ENCODE data around the gene RSL1D1. TPM values are rescaled to one million over a fixed set of nuclear protein-coding genes. Genes with fewer than 3 reads are reported as not detected.

RSL1D1 gene
- total RNA-seq, 2 experiments from 2014 or later, result 224 to 237 TPM

- Mint-ChIP-seq H3K27me3 (no peaks in the 10 kb centered on the region), H3K4me3 (peak overlapping the region; percentile 97), H3K36me3 (ENCODE audit: low read depth) (peaks cover 37% of the 10 kb centered on the region), H3K27ac (peak overlapping the region; percentile 100), H3K4me1 (ENCODE audit: low read depth) (peaks cover 64% of the 10 kb centered on the region), H3K9me3 (no peaks in the 10 kb centered on the region)
- H3K4me3 ChIP-seq (ENCODE audit: low read length), result no peak overlapping the region
- intact Hi-C loops (cut with DNase I, micrococcal nuclease), result loop anchor here (1.0 to 5.0 kb wide), 4 partner anchors 32 to 857 kb away; partner anchors contain the start of genes CLEC16A (in 1 of the 2), DEXI (in 1 of the 2), GSPT1 (in 1 of the 2) and SNN (in 1 of the 2)
- POLR2A ChIA-PET, result interaction anchor here (2.3 to 6.2 kb wide), 3 partner anchors 51 to 117 kb away, joined by 13 to 168 read pairs (median 32); partner anchors contain the start of genes GSPT1, RSL1D1 and TXNDC11
- no peaks in the 10 kb centered on the region for H3K27me3 ChIP-seq (ENCODE audit: control insufficient read depth in 1 of 2, insufficient read depth in 2 of 2, low read length in 2 of 2)
- DNase-seq (no peak), ATAC-seq (ENCODE audit: poor library complexity) (no peak)
- H3K9me3 ChIP-seq (ENCODE audit: control insufficient read depth in 1 of 2, insufficient read depth in 1 of 2, low read length in 2 of 2), result no peaks in the 10 kb centered on the region
- peak overlapping the region; percentile 93 to 94 for H3K27ac ChIP-seq (ENCODE audit: low read depth in 1 of 2, low read length in 2 of 2)
- TF ChIP-seq CTCF (IDR thresholded peaks at IDR 0.05), result no peak
- CTCF ChIA-PET, result interaction anchor here (3.8 kb wide), 1 partner anchor 17 kb away, joined by 37 read pairs; no protein-coding TSS in a partner anchor
- H3K4me1 ChIP-seq (ENCODE audit: insufficient read depth, low read length), result peaks cover 52% of the 10 kb centered on the region
- no peaks in the 10 kb centered on the region for H3K36me3 ChIP-seq (ENCODE audit: insufficient read depth, low read length)
Observed at GRCh38 chr16:11799017-11799381, 52.3 kb downstream of the RSL1D1 start.

- TF ChIP-seq CTCF (IDR thresholded peaks at IDR 0.05), result no peak
- Histone ChIP-seq H3K27me3 (ENCODE audit: control insufficient read depth in 1 of 2, insufficient read depth in 2 of 2, low read length in 2 of 2) (no peaks in the 10 kb centered on the region), H3K9me3 (ENCODE audit: control insufficient read depth in 1 of 2, insufficient read depth in 1 of 2, low read length in 2 of 2) (no peaks in the 10 kb centered on the region), H3K4me3 (ENCODE audit: low read length) (peak overlapping the region; percentile 91), H3K4me1 (ENCODE audit: insufficient read depth, low read length) (peaks cover 63% of the 10 kb centered on the region), H3K27ac (ENCODE audit: low read depth in 1 of 2, low read length in 2 of 2) (peak overlapping the region; percentile 93 to 94), H3K36me3 (ENCODE audit: insufficient read depth, low read length) (no peaks in the 10 kb centered on the region)
- H3K4me3 Mint-ChIP-seq, result peak overlapping the region; percentile 97
- ChIA-PET CTCF (interaction anchor here (1.1 to 3.8 kb wide), 12 partner anchors 12 to 266 kb away, joined by 3 to 37 read pairs (median 6); partner anchors contain the start of gene TXNDC11), POLR2A (interaction anchor here (0.7 to 6.2 kb wide), 18 partner anchors 9 to 856 kb away, joined by 3 to 168 read pairs (median 6); partner anchors contain the start of genes DEXI, GSPT1, RSL1D1 and TXNDC11)
- peak overlapping the region; percentile 100 for H3K27ac Mint-ChIP-seq
- peak in 3 of 14 experiments; percentile 22 to 48 (median 36) for DNase-seq
- no peak for ATAC-seq (ENCODE audit: poor library complexity)
- H3K27me3 Mint-ChIP-seq, result no peaks in the 10 kb centered on the region
- H3K9me3 Mint-ChIP-seq, result no peaks in the 10 kb centered on the region
- peaks cover 74% of the 10 kb centered on the region for H3K4me1 Mint-ChIP-seq (ENCODE audit: low read depth)
- intact Hi-C loops (cut with DNase I, micrococcal nuclease), result loop anchor here (1.0 to 5.0 kb wide), 8 partner anchors 15 to 856 kb away; partner anchors contain the start of genes TXNDC11 (in 2 of the 2), CLEC16A (in 1 of the 2), DEXI (in 1 of the 2) and GSPT1 (in 1 of the 2)
- peaks cover 39% of the 10 kb centered on the region for H3K36me3 Mint-ChIP-seq (ENCODE audit: low read depth)
Observed at GRCh38 chr16:11797957-11798299, 53.4 kb downstream of the RSL1D1 start.

GRCh38 chr16:11797166-11797956, 54.0 kb downstream of the RSL1D1 start, which contains the start of gene ZC3H7A:
TSS of gene ZC3H7A (minus strand) at chr16:11797258. CDS start at chr16:11782354, 14,904 bp downstream.
- peaks cover 44% of the 10 kb centered on the region for H3K36me3 Mint-ChIP-seq (ENCODE audit: low read depth)
- no peaks in the 10 kb centered on the region for H3K27me3 Mint-ChIP-seq
- CTCF ChIA-PET, result interaction anchor here (0.6 to 3.8 kb wide), 26 partner anchors 10 to 445 kb away, joined by 3 to 37 read pairs (median 5); partner anchors contain the start of genes GSPT1 and TXNDC11

More at GRCh38 chr16:11797166-11797956, 54.0 kb downstream of the RSL1D1 start, which contains the start of gene ZC3H7A:
- ATAC-seq (ENCODE audit: poor library complexity) (peak; percentile 90), DNase-seq (peak; percentile 82 to 98 (median 91))
- peak; percentile 65 for TF ChIP-seq CTCF (IDR thresholded peaks at IDR 0.05)
- peak within 1 kb of the TSS; percentile 100 for H3K27ac Mint-ChIP-seq
- POLR2A ChIA-PET, result interaction anchor here (0.6 to 6.2 kb wide), 27 partner anchors 10 to 855 kb away, joined by 3 to 168 read pairs (median 5); partner anchors contain the start of genes DEXI, GSPT1, RSL1D1 and SOCS1
- H3K4me3 Mint-ChIP-seq, result peak within 1 kb of the TSS; percentile 97
- no peaks in the 10 kb centered on the region for H3K9me3 Mint-ChIP-seq
- peaks cover 68% of the 10 kb centered on the region for H3K4me1 ChIP-seq (ENCODE audit: insufficient read depth, low read length)
- H3K4me3 ChIP-seq (ENCODE audit: low read length), result peak within 1 kb of the TSS; percentile 91
- no peaks in the 10 kb centered on the region for H3K9me3 ChIP-seq (ENCODE audit: control insufficient read depth in 1 of 2, insufficient read depth in 1 of 2, low read length in 2 of 2)
- intact Hi-C loops (cut with DNase I, micrococcal nuclease), result loop anchor here (1.0 to 5.0 kb wide), 8 partner anchors 14 to 855 kb away; partner anchors contain the start of genes TXNDC11 (in 2 of the 2), CLEC16A (in 1 of the 2), DEXI (in 1 of the 2) and GSPT1 (in 1 of the 2)
- H3K4me1 Mint-ChIP-seq (ENCODE audit: low read depth), result peaks cover 80% of the 10 kb centered on the region
- no peaks in the 10 kb centered on the region for H3K27me3 ChIP-seq (ENCODE audit: control insufficient read depth in 1 of 2, insufficient read depth in 2 of 2, low read length in 2 of 2)
- H3K27ac ChIP-seq (ENCODE audit: low read depth in 1 of 2, low read length in 2 of 2), result peak within 1 kb of the TSS; percentile 93 to 94
- H3K36me3 ChIP-seq (ENCODE audit: insufficient read depth, low read length), result no peaks in the 10 kb centered on the region
